NCI-H2196 (cell line): ENCODE measurements around the gene EIF2S3.
"Not testable (repeated sequence)": the region's sequence is repeated elsewhere in the genome, so short reads cannot be mapped to it uniquely, and the experiment has no call there.

Experiments used
- DNase-seq: peaks from one replicate; lab custom pipeline; 2025; ENCODE audit not compliant: unreplicated experiment; lab: John Stamatoyannopoulos, UW

The EIF2S3 gene

GRCh38 chrX:24054182-24055042 is at the start of gene EIF2S3:
EIF2S3 (plus strand) TSS chrX:24054956; CDS start chrX:24054969, 13 bp downstream.
- DNase-seq: peak; percentile 83

DNA sequence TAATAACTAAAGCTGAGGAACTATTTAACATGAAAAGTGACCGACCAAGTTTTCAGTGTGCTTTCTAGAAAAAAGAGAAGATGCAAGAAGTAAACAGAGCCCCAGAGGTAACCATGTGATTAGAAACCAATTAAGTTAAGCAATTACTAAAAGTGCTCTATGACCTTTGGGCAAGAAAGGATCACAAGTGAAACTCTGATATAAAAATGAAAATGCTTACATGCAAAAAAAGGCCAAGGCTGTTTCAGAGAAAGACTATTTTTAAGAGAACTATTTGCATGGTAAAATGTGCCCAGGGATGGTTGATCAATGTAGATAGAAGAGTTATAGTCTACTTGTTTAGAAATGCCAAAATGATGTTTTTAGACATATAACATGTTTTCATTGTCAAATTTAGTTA is 49.7 kb upstream of the EIF2S3 start:
- DNase-seq: no peak

DNA sequence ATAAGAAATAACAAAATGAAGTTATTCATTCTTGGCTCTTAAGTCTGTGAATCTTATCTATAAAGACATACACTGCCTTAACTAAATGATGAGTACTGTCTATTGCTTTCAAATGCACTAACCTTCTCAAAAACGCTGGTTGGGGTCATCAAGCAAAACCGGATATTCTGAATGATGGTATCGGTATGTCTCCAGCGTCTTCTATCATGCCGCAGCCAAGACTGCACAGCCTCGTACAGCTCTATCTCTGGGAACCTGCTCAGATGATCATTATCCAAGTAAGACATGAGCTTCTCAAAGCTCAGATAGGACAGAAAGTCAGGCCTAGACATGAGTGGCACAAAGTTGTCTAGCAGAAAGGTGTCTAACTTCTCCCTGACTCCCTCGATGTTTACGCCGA is 48.9 kb upstream of the EIF2S3 start:
- DNase-seq: no peak

- no peak for DNase-seq
Measured at GRCh38 chrX:24012266-24012665, 42.5 kb upstream of the EIF2S3 start.

GRCh38 chrX:24014388-24015018 is 40.3 kb upstream of the EIF2S3 start:
- no peak for DNase-seq

- DNase-seq: no peak
Measured at GRCh38 chrX:24017674-24018073, 37.1 kb upstream of the EIF2S3 start.

- no peak for DNase-seq
Measured at GRCh38 chrX:24018809-24019208, 35.9 kb upstream of the EIF2S3 start.

DNA sequence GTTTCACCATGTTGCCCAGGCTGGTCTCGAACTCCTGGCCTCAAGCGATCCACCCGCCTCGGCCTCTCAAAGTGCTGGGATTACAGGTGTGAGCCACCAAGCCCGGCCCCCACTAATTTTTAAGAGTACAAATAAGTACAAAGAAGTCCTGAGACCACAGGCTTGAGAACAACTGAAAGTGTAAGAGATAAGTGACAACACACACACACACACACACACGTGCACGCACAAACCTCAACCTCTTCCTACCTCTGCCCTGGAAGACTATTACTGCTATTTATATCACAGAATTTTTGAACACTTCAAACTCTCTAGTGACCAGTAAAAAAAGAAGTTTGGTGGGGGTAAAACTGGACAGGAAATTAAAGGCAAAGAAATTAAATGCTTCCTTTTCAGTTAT is 35.3 kb upstream of the EIF2S3 start:
- no peak for DNase-seq

GRCh38 chrX:24020306-24020876 is 34.4 kb upstream of the EIF2S3 start:
- DNase-seq: no peak

GRCh38 chrX:24023544-24023943 is 31.2 kb upstream of the EIF2S3 start:
- no peak for DNase-seq

GRCh38 chrX:24023972-24024669 is 30.6 kb upstream of the EIF2S3 start:
- DNase-seq: no peak

DNA sequence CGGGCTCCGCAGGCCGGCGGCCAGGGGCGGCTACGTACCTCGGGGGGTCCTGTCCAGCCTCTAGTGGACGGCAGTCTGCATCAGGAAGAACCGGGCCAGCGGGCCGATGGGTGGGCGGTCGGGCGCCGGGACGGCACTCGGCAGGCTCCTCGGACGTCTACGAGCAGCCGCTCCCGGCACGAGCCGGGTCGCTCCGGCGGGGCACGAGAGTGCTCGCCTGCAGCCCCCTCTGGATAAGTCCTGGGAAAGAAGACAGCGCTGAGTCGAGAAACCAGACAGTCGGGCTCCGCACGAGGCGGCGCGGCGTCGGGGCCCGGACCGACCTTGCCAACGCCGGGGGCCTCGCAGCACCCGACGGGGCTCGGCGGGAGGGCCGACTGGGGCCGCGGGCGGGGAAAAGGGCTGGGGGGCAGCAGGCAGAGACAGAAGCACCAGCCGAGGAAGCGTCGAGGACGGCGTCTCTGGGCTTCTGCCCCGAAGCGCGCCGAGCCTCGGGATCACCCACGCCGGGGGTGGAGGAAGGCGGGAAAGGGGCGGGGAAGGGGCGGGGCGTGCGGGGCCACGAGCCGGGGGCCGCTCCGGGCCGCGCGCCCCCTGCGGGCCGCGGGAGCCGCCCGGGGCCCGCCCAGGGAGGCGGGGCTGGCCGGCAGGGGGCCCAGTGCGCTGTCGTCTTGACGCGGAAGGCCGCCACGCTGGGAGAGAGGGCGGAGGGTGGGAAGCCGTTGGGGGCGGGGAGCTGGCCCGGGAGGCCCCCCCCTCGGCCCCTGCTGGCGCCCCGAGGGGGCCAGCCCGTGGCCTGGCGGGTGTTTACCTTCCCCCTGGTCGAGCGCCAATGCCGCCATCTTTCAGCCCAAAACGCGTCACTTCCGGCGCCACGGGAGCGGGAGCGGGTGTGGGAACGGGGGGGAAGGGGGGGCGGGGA is 29.7 kb upstream of the EIF2S3 start:
- peak; percentile 88 for DNase-seq

GRCh38 chrX:24025741-24026403 is 28.9 kb upstream of the EIF2S3 start:
- DNase-seq: peak; percentile 35

- DNase-seq: no peak
Measured at GRCh38 chrX:24026432-24026831, 28.3 kb upstream of the EIF2S3 start.

GRCh38 chrX:24027086-24027485 is 27.7 kb upstream of the EIF2S3 start, which contains the start of gene KLHL15:
KLHL15 (minus strand) TSS chrX:24027186; CDS start chrX:24006693, 20,493 bp downstream.
- DNase-seq: no peak

- no peak for DNase-seq
Measured at GRCh38 chrX:24027985-24028384, 26.8 kb upstream of the EIF2S3 start.

- DNase-seq: no peak
Measured at GRCh38 chrX:24030597-24030996, 24.2 kb upstream of the EIF2S3 start.

DNA sequence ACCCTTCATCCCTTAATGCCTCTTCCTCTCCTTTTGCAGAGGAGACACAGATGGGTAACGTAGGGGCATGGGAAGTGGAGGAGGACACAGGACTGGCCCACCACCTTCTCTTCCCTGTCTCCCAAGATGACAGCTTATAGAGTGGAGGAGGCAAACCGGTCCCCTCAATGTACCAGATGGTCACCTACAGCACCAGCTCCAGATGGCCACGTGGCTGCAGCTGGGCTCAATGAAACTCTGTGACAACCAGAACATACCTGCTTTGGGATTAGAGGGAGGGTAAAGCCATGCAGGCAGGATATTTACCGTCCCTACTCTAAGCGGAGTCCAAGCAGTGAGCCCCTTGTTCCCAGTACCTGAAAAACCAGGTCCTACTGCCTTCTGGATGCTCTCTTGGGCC is 20.3 kb upstream of the EIF2S3 start:
- DNase-seq: no peak

DNA sequence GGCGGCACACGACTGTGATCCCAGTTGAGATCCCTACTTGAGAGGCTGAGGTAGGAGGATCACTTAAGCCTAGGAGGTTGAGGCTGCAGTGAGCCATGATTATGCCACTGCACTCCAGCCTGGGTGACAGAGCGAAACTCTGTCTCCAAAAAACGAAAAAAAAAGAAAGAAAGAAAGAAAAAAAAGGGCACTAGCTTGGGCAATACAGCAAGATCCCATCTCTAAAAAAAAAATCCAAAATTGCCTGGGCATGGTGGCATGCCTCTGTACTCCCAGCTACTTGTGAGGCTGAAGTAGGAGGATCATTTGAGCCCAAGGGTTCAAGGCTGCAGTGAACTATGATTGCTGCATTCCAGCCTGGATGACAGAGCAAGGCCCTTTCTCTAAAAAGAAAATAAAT is 17.0 kb upstream of the EIF2S3 start:
- no peak for DNase-seq

- DNase-seq: not testable (repeated sequence)
Measured at GRCh38 chrX:24046060-24046459, 8.7 kb upstream of the EIF2S3 start.
